ENCODE results near the gene FAU. TPM values are rescaled to one million over a fixed set of nuclear protein-coding genes. Genes with fewer than 3 reads are reported as not detected.

FAU gene
- total and polyA plus RNA-seq, 2 of the 13 experiments (the other 11 are each of a cell fraction or from before 2014, with no cell fraction given) = 374 to 869 TPM

DNA sequence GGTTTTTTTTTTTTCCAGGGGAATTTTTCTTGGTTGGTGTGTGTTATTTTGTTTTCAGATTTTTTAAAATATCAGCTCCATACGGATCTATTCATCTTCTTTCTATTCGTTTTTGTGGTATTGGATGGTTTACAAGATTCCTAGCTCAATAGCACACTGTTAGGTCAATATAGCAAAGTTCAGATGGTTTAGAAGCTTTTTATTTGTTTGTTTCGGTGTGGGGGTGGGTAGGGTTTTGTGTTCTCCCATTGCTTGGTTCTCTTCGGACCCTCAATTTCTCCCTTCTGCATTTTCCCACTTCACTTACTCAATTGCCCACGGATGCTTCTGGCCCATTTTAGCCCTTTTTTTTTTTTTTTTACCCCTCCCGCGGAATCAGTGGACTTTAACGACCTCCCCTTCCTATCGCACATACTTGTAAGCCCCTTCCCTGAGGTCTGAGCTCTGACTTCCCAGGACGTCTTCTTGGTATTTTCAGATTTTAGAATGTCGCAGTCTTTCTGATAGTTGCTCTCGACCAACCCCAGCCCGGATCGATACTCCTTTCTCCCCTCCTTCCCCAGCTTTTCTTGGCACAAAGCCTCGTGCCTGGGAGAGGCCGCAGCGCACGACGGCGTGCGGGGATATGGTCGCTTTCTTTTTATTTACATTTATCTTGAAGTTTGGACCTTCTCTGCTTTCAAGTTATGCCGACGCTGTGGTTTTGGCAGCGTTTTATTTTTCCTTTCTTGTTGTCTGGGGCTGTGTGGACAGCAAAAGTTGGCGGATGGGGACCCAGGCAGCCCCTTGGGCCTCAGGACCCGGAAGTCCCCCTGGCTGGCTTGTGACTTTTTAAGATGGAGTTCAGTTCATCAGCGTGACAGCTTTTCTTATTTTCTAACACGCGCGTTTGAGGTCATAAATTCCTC is 43.7 kb upstream of the FAU start (continued):
- peak; percentile 22; the same call in 1 of the 2 replicates for TF ChIP-seq RFXAP (CRISPR knock-in tag; IDR thresholded peaks at IDR 0.05; ENCODE audit: borderline replicate concordance)
- TF ChIP-seq, protein P1, sequence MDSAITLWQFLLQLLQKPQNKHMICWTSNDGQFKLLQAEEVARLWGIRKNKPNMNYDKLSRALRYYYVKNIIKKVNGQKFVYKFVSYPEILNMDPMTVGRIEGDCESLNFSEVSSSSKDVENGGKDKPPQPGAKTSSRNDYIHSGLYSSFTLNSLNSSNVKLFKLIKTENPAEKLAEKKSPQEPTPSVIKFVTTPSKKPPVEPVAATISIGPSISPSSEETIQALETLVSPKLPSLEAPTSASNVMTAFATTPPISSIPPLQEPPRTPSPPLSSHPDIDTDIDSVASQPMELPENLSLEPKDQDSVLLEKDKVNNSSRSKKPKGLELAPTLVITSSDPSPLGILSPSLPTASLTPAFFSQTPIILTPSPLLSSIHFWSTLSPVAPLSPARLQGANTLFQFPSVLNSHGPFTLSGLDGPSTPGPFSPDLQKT (CRISPR knock-in tag; IDR thresholded peaks at IDR 0.05; ENCODE audit: borderline replicate concordance) = no peak
- no peak for TF ChIP-seq GLI4 (CRISPR knock-in tag; IDR thresholded peaks at IDR 0.05; ENCODE audit: borderline replicate concordance)
- TF ChIP-seq ELF3 (CRISPR knock-in tag; IDR thresholded peaks at IDR 0.05) = peak; percentile 87
- TF ChIP-seq, protein P2, sequence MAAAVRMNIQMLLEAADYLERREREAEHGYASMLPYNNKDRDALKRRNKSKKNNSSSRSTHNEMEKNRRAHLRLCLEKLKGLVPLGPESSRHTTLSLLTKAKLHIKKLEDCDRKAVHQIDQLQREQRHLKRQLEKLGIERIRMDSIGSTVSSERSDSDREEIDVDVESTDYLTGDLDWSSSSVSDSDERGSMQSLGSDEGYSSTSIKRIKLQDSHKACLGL (CRISPR knock-in tag; IDR thresholded peaks at IDR 0.05) = 0 out of 2 replicates have a peak, but pooled peaks have one; percentile 13
- TF ChIP-seq, protein P3, sequence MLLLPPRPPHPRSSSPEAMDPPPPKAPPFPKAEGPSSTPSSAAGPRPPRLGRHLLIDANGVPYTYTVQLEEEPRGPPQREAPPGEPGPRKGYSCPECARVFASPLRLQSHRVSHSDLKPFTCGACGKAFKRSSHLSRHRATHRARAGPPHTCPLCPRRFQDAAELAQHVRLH (CRISPR knock-in tag; IDR thresholded peaks at IDR 0.05; ENCODE audit: borderline replicate concordance, low read depth) = no peak
- no peak for TF ChIP-seq ZNF142 (CRISPR knock-in tag; IDR thresholded peaks at IDR 0.05)
- TF ChIP-seq ZBTB7B (CRISPR knock-in tag; IDR thresholded peaks at IDR 0.05) = peak; percentile 66; the same call in 1 of the 2 replicates
- no peak for TF ChIP-seq FOXO4 (CRISPR knock-in tag; conservative IDR thresholded peaks at IDR 0.05)
- TF ChIP-seq TMF1 (CRISPR knock-in tag; IDR thresholded peaks at IDR 0.05; ENCODE audit: low read depth) = no peak
- no peak; the same call in 1 of the 2 replicates for TF ChIP-seq KDM3A (CRISPR knock-in tag; IDR thresholded peaks at IDR 0.05; ENCODE audit: low read depth)
- no peak for TF ChIP-seq TBL1XR1 (IDR thresholded peaks at IDR 0.05; ENCODE audit: borderline replicate concordance, low read length, partially characterized antibody)
- no peak for TF ChIP-seq ZNF879 (CRISPR knock-in tag; IDR thresholded peaks at IDR 0.05)
- TF ChIP-seq ARID5B (CRISPR knock-in tag; IDR thresholded peaks at IDR 0.05) = peak; percentile 87
- no peak for TF ChIP-seq KLF9 (CRISPR knock-in tag; IDR thresholded peaks at IDR 0.05; ENCODE audit: low read depth)

All from HepG2 (cell line).